Measurements from ENCODE around the gene MPI. TPM values are rescaled to one million over a fixed set of nuclear protein-coding genes. Genes with fewer than 3 reads are reported as not detected.
"Not testable (repeated sequence)": the region's sequence is repeated elsewhere in the genome, so short reads cannot be mapped to it uniquely, and the experiment has no call there.

MPI gene
- polyA plus RNA-seq, 1 of the 3 experiments (the other 2 are of a cell fraction) = 58.2 TPM

GRCh38 chr15:74933573-74933972 is 43.7 kb downstream of the MPI start:
- peaks cover 88% of the 10 kb centered on the region for H3K79me2 ChIP-seq (ENCODE audit: insufficient read depth)
- POLR2A ChIA-PET = no interaction called here

GRCh38 chr15:74935193-74935592 is 45.4 kb downstream of the MPI start:
- H2AFZ ChIP-seq (ENCODE audit: low read depth); H3K27ac ChIP-seq (ENCODE audit: low read depth in 2 of 2, low read length in 1 of 2); H3K9ac ChIP-seq; H3K27me3 ChIP-seq (ENCODE audit: insufficient read depth); POLR2A ChIA-PET; H3F3A ChIP-seq (replicated peaks; ENCODE audit: insufficient read depth); DNase-seq; H3K4me3 ChIP-seq (ENCODE audit: low read depth in 2 of 2, low read length in 1 of 2); H3K4me1 ChIP-seq (ENCODE audit: control insufficient read depth in 1 of 2, insufficient read depth in 2 of 2, low read depth in 1 of 2, low read length in 1 of 2); H3K4me2 ChIP-seq; H3K9me3 ChIP-seq; H4K20me1 ChIP-seq (ENCODE audit: insufficient read depth); H3K9me2 ChIP-seq: not testable (repeated sequence)
- WGBS (ENCODE audit: low lambda C conversion rate) = 89% methylated on average over 3 of the region's 3 CpGs
- peaks cover 0 to 19% of the 10 kb centered on the region in 2 experiments for H3K36me3 ChIP-seq (replicated peaks in 1 of 2; ENCODE audit: control insufficient read depth in 1 of 2, insufficient read depth in 2 of 2, low read length in 1 of 2)
- peaks cover 74% of the 10 kb centered on the region for H3K79me2 ChIP-seq (ENCODE audit: insufficient read depth)
- CTCF ChIA-PET = interaction anchor here (0.9 to 2.4 kb wide), 7 partner anchors 10 to 166 kb away, joined by 3 to 10 read pairs (median 4); no protein-coding TSS in a partner anchor

More at GRCh38 chr15:74933573-74933972, 43.7 kb downstream of the MPI start:
- H3K9ac ChIP-seq = no peak overlapping the region
- H3K27me3 ChIP-seq (ENCODE audit: insufficient read depth) = no peaks in the 10 kb centered on the region
- TF ChIP-seq IRF3 (IDR thresholded peaks at IDR 0.05; ENCODE audit: low read depth, low read length) (no peak), CTCF (IDR thresholded peaks at IDR 0.05) (no peak), CHD2 (IDR thresholded peaks at IDR 0.05; ENCODE audit: low read length, partially characterized antibody) (no peak), TCF12 (IDR thresholded peaks at IDR 0.05) (no peak), FOSL2 (IDR thresholded peaks at IDR 0.05; ENCODE audit: borderline replicate concordance, low read depth) (no peak), GATA2 (CRISPR knock-in tag; IDR thresholded peaks at IDR 0.05) (no peak), POLR2AphosphoS5 (IDR thresholded peaks at IDR 0.05; ENCODE audit: low read depth, low read length) (no peak), MXI1 (IDR thresholded peaks at IDR 0.05; ENCODE audit: low read depth, low read length) (no peak), GABPA (IDR thresholded peaks at IDR 0.05; ENCODE audit: low read depth) (no peak), RFX5 (IDR thresholded peaks at IDR 0.05; ENCODE audit: low read length) (no peak), USF2 (IDR thresholded peaks at IDR 0.05; ENCODE audit: borderline replicate concordance, low read depth, low read length) (no peak), YY1 (IDR thresholded peaks at IDR 0.05; ENCODE audit: low read depth) (no peak), NFIC (IDR thresholded peaks at IDR 0.05; ENCODE audit: borderline replicate concordance) (no peak), TAF1 (IDR thresholded peaks at IDR 0.05; ENCODE audit: borderline replicate concordance, low read depth, low read length) (no peak), ZBTB33 (IDR thresholded peaks at IDR 0.05; ENCODE audit: borderline replicate concordance, low read depth) (no peak), FOXJ3 (CRISPR knock-in tag; IDR thresholded peaks at IDR 0.05) (no peak)
- no peak overlapping the region for H2AFZ ChIP-seq (ENCODE audit: low read depth)
- H3K36me3 ChIP-seq (replicated peaks in 1 of 2; ENCODE audit: control insufficient read depth in 1 of 2, insufficient read depth in 2 of 2, low read length in 1 of 2) = peaks cover 8 to 29% of the 10 kb centered on the region in 2 experiments
- H3F3A ChIP-seq (replicated peaks; ENCODE audit: insufficient read depth) = peaks cover 10% of the 10 kb centered on the region
- H3K9me2 ChIP-seq = no peaks in the 10 kb centered on the region
- no peak overlapping the region for H3K4me3 ChIP-seq (ENCODE audit: low read depth in 2 of 2, low read length in 1 of 2)
- H3K9me3 ChIP-seq = no peaks in the 10 kb centered on the region
- H4K20me1 ChIP-seq (ENCODE audit: insufficient read depth) = peaks cover 8% of the 10 kb centered on the region; the same call in 1 of the 2 replicates
- H3K4me1 ChIP-seq (ENCODE audit: control insufficient read depth in 1 of 2, insufficient read depth in 2 of 2, low read depth in 1 of 2, low read length in 1 of 2) = 0 out of 4 replicates have a peak, but pooled peaks cover 0 to 6% of the 10 kb centered on the region in 2 experiments
- H3K27ac ChIP-seq (ENCODE audit: low read depth in 2 of 2, low read length in 1 of 2) = no peak overlapping the region
- no peak for DNase-seq
- CTCF ChIA-PET = interaction anchor here (1.0 to 2.4 kb wide), 8 partner anchors 12 to 165 kb away, joined by 3 to 10 read pairs (median 4); partner anchors contain the start of gene ULK3
- 84% methylated on average over 2 of the region's 2 CpGs for WGBS (ENCODE audit: low lambda C conversion rate)
- no peak overlapping the region for H3K4me2 ChIP-seq

All from SK-N-SH (cell line).